Measurements from ENCODE around the gene MFSD2A.

- TF ChIP-seq CTCF (conservative IDR thresholded peaks at IDR 0.05; ENCODE audit: low read depth, low read length), result no peak
- no peak for TF ChIP-seq EZH2 (IDR thresholded peaks at IDR 0.05; ENCODE audit: low read length, unreplicated experiment)
Measured at GRCh38 chr1:39995973-39996393, 41.0 kb downstream of the MFSD2A start.

Measured in PC-3 (cell line).